ENCODE data around the gene NFKBIL1.

The NFKBIL1 gene

GRCh38 chr6:31560697-31561058, 13.3 kb downstream of the NFKBIL1 start:
- DNase-seq: no peak

- peak in 1 of 5 donors; percentile 61 for DNase-seq
These were observed 20.3 kb downstream of the NFKBIL1 start for GRCh38 chr6:31567531-31568370.

GRCh38 chr6:31568537-31568961, 21.1 kb downstream of the NFKBIL1 start:
- DNase-seq: peak; percentile 54 to 90 (median 71)

GRCh38 chr6:31569861-31570536, 22.6 kb downstream of the NFKBIL1 start:
- DNase-seq: no peak

GRCh38 chr6:31572041-31572911, 24.9 kb downstream of the NFKBIL1 start, which contains the start of gene LTA:
LTA (plus strand) TSS chr6:31572289; CDS start chr6:31572743, 454 bp downstream.
- DNase-seq: peak; percentile 61 to 84 (median 71)

GRCh38 chr6:31573239-31574105, 26.1 kb downstream of the NFKBIL1 start:
- no peak for DNase-seq

- DNase-seq: no peak
These were observed 27.0 kb downstream of the NFKBIL1 start for GRCh38 chr6:31574106-31575061.

- peak; percentile 62 to 89 (median 70) for DNase-seq
These were observed 28.0 kb downstream of the NFKBIL1 start, which contains the start of gene TNF for GRCh38 chr6:31575335-31575901. TNF (plus strand) TSS chr6:31575565; CDS start chr6:31575742, 177 bp downstream.

- peak in 1 of 5 donors; percentile 46 for DNase-seq
These were observed 28.7 kb downstream of the NFKBIL1 start for GRCh38 chr6:31575952-31576685.

- peak in 2 of 5 donors; percentile 35 to 84 for DNase-seq
These were observed 29.6 kb downstream of the NFKBIL1 start for GRCh38 chr6:31576897-31577578.

- DNase-seq: no peak
These were observed 30.2 kb downstream of the NFKBIL1 start for GRCh38 chr6:31577579-31577966.

GRCh38 chr6:31578184-31579118, 31.0 kb downstream of the NFKBIL1 start:
- no peak for DNase-seq

GRCh38 chr6:31579119-31579505, 31.7 kb downstream of the NFKBIL1 start:
- DNase-seq: no peak

- DNase-seq: no peak
These were observed 32.4 kb downstream of the NFKBIL1 start for GRCh38 chr6:31579546-31580437.

GRCh38 chr6:31580438-31580740, 33.0 kb downstream of the NFKBIL1 start:
- no peak for DNase-seq

GRCh38 chr6:31580807-31581433, 33.5 kb downstream of the NFKBIL1 start:
- peak; percentile 77 to 86 (median 83) for DNase-seq

Data from T-helper 1 cell (primary cell).